Measurements from ENCODE around the gene TOLLIP.
"Not testable (repeated sequence)": the region's sequence is repeated elsewhere in the genome, so short reads cannot be mapped to it uniquely, and the experiment has no call there.

GRCh38 chr11:1245717-1246116, 63.7 kb downstream of the TOLLIP start:
- not testable (repeated sequence) for TF ChIP-seq CTCF (conservative IDR thresholded peaks at IDR 0.05; ENCODE audit: low read depth, low read length); POLR2A (IDR thresholded peaks at IDR 0.05; ENCODE audit: low read depth, low read length); USF2 (IDR thresholded peaks at IDR 0.05; ENCODE audit: low read depth, low read length); RFX5 (IDR thresholded peaks at IDR 0.05; ENCODE audit: low read depth, low read length); BHLHE40 (IDR thresholded peaks at IDR 0.05; ENCODE audit: low read depth, low read length); MAFK (IDR thresholded peaks at IDR 0.05; ENCODE audit: low read depth, low read length); RCOR1 (IDR thresholded peaks at IDR 0.05; ENCODE audit: insufficient replicate concordance, low read length); NFE2L2 (IDR thresholded peaks at IDR 0.05; ENCODE audit: low read depth, low read length); CEBPB (IDR thresholded peaks at IDR 0.05; ENCODE audit: low read depth, low read length); ELK1 (IDR thresholded peaks at IDR 0.05; ENCODE audit: borderline replicate concordance, low read depth, low read length); FOS (IDR thresholded peaks at IDR 0.05; ENCODE audit: low read depth, low read length); MXI1 (IDR thresholded peaks at IDR 0.05; ENCODE audit: borderline replicate concordance, low read depth, low read length); SMC3 (IDR thresholded peaks at IDR 0.05; ENCODE audit: low read depth, low read length); RAD21 (IDR thresholded peaks at IDR 0.05; ENCODE audit: low read length)

Measured in IMR-90 (cell line).